ENCODE results near the gene DMC1.
"Not testable (repeated sequence)": the region's sequence is repeated elsewhere in the genome, so short reads cannot be mapped to it uniquely, and the experiment has no call there.

The DMC1 gene

GRCh38 chr22:38470179-38470578, 99.8 kb downstream of the DMC1 start:
- not testable (repeated sequence) for H3K4me3 ChIP-seq (ENCODE audit: low read depth, low read length)

- no peak overlapping the region for H3K4me3 ChIP-seq (ENCODE audit: low read depth, low read length)
Observed at GRCh38 chr22:38469306-38469781, 100.6 kb downstream of the DMC1 start.
